ENCODE results near the gene MINDY1. TPM values are rescaled to one million over a fixed set of nuclear protein-coding genes. Genes with fewer than 3 reads are reported as not detected.

Gene MINDY1
- total RNA-seq, 1 experiment from 2014 or later, result 6.8 TPM

DNA sequence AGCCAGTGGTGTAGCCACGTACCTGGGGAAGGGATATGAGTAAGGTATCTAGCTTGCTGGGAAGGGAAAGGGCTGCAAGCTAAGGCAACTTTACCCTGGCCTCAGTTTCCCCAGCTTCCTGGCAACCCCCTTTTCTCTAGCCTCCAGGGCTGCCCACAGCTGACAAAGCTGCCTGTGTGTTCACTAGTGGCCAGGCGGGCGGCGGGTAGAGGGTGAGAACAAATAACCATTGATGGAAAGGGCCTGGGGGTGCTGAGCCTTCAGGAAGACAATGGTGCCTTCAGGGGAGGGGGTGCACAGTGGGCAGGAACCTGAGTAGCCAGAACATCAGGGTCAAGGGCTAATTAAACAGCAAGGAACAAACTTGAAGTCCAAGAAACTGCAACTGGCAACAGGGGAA is 38.2 kb downstream of the MINDY1 start:
- Histone ChIP-seq H4K20me1 (ENCODE audit: control insufficient read depth, insufficient read depth, insufficient read length) (no peaks in the 10 kb centered on the region), H2BK12ac (ENCODE audit: insufficient read length, low read depth, low read length) (no peak overlapping the region), H3K23ac (ENCODE audit: insufficient read length, low read depth, low read length) (no peak overlapping the region), H3K4me1 (ENCODE audit: insufficient read depth, low read length) (peaks cover 6% of the 10 kb centered on the region), H3T11ph (ENCODE audit: low read length) (no peak overlapping the region), H3K56ac (ENCODE audit: insufficient read length, low read depth, low read length) (no peak overlapping the region), H3K27me3 (ENCODE audit: insufficient read depth, low read length) (no peaks in the 10 kb centered on the region), H2AK5ac (ENCODE audit: insufficient read length, low read length) (no peak overlapping the region), H3K27ac (ENCODE audit: insufficient read length, low read depth, low read length) (no peak overlapping the region), H4K5ac (ENCODE audit: insufficient read length, low read depth, low read length) (no peak overlapping the region), H2BK5ac (ENCODE audit: insufficient read length, low read length) (no peak overlapping the region), H2BK15ac (ENCODE audit: low read depth, low read length) (no peak overlapping the region), H2BK120ac (ENCODE audit: low read depth, low read length, poor library complexity, severe bottlenecking) (no peak overlapping the region), H3K79me2 (ENCODE audit: insufficient read depth, low read length) (peaks cover 27% of the 10 kb centered on the region; the same call in 1 of the 2 replicates), H4K8ac (replicated peaks; ENCODE audit: insufficient read length, low read depth, low read length) (no peak overlapping the region), H3K18ac (ENCODE audit: insufficient read length, low read depth, low read length) (no peak overlapping the region), H3K23me2 (ENCODE audit: insufficient read length, low read depth, low read length, poor library complexity, severe bottlenecking) (peaks cover under 1% of the 10 kb centered on the region), H3K9ac (ENCODE audit: extremely low read depth, insufficient read length, low read length) (no peak overlapping the region), H3K9me3 (ENCODE audit: control insufficient read depth, low read depth, low read length) (no peaks in the 10 kb centered on the region), H3K79me1 (ENCODE audit: insufficient read depth, low read depth, low read length, poor library complexity, severe bottlenecking) (no peaks in the 10 kb centered on the region), H3K4ac (ENCODE audit: low read depth, low read length) (no peak overlapping the region), H2AFZ (ENCODE audit: low read length) (no peak overlapping the region), H2BK20ac (ENCODE audit: low read depth, low read length, poor library complexity, severe bottlenecking) (no peak overlapping the region), H3K14ac (ENCODE audit: insufficient read depth, low read length) (no peak overlapping the region), H4K91ac (ENCODE audit: insufficient read length, low read depth, low read length) (no peak overlapping the region), H3K4me2 (ENCODE audit: insufficient read depth, insufficient read length, low read length) (no peak overlapping the region)
- H3K4me1 Mint-ChIP-seq, result peaks cover 41 to 43% of the 10 kb centered on the region in 2 experiments
- no peaks in the 10 kb centered on the region for H3K9me3 Mint-ChIP-seq
- no peak for DNase-seq
- H3K4me3 Mint-ChIP-seq, result no peak overlapping the region
- WGBS (ENCODE audit: extremely low coverage, insufficient read length, low lambda C conversion rate), result no CpG with 5 or more reads among the region's 4 CpGs
- no peak for TF ChIP-seq CTCF (conservative IDR thresholded peaks at IDR 0.05)
- H3K27ac Mint-ChIP-seq, result peak overlapping the region in 1 of 3 experiments; percentile 79; a peak in 2 of 7 replicates
- H3K36me3 Mint-ChIP-seq (ENCODE audit: insufficient read depth in 1 of 3, low read depth in 3 of 3), result peaks cover 42 to 60% (median 57%) of the 10 kb centered on the region in 3 experiments
- H3K27me3 Mint-ChIP-seq (ENCODE audit: low read depth), result no peaks in the 10 kb centered on the region; the same call in none of the 2 replicates
